Bronchial epithelial cell (primary cell): ENCODE data around the gene LRTM2. TPM values are rescaled to one million over a fixed set of nuclear protein-coding genes. Genes with fewer than 3 reads are reported as not detected.

ENCODE experiments used
- DNase-seq: peaks from one replicate; pipeline ENCODE4 v3.0.0-alpha.2; 2010; ENCODE audit warnings: low read depth
- FAIRE-seq: peaks from 2 replicates; lab custom pipeline; 2011; peaks lifted over from hg19 to GRCh38; lab: Jason Lieb, UNC
- H3K27me3 ChIP-seq: 2 replicates; pipeline ENCODE4 v1.5.1; 2011; ENCODE audit warnings: low read length; ENCODE audit not compliant: control insufficient read depth, insufficient read depth
- H3K36me3 ChIP-seq: 2 replicates; pipeline ENCODE4 v1.5.1; 2011; ENCODE audit warnings: low read length; ENCODE audit not compliant: control insufficient read depth, insufficient read depth
- H3K4me3 ChIP-seq: 2 replicates; pipeline ENCODE4 v1.5.1; 2011; ENCODE audit warnings: mild to moderate bottlenecking, low read depth, low read length, control low read depth
- CTCF ChIP-seq: IDR thresholded peaks from 2 replicates; pipeline ENCODE4 v1.5.1; 2011; ENCODE audit warnings: mild to moderate bottlenecking, moderate library complexity, low read length, control low read depth, inconsistent platforms; ENCODE audit not compliant: insufficient read depth, severe bottlenecking
- total RNA-seq: library from RNA; depleted of rRNA; stranded (reverse); fragments of >200 nt; gene quantifications from 2 replicates; pipeline ENCODE4 v1.2.1, GENCODE V29; 2014

Gene LRTM2
- total RNA-seq, 1 donor from 2014 or later, result not detected

GRCh38 chr12:1864456-1864855, 44.1 kb downstream of the LRTM2 start:
- DNase-seq, result no peak
- no peaks in the 10 kb centered on the region for H3K27me3 ChIP-seq

GRCh38 chr12:1864867-1865266, 44.5 kb downstream of the LRTM2 start:
- Histone ChIP-seq H3K4me3 (no peak overlapping the region), H3K27me3 (no peaks in the 10 kb centered on the region), H3K36me3 (no peaks in the 10 kb centered on the region)
- no peak for TF ChIP-seq CTCF
- FAIRE-seq, result no peak
- no peak for DNase-seq

More at GRCh38 chr12:1864456-1864855, 44.1 kb downstream of the LRTM2 start:
- no peaks in the 10 kb centered on the region for H3K36me3 ChIP-seq
- FAIRE-seq, result peak; percentile 79
- H3K4me3 ChIP-seq, result no peak overlapping the region
- TF ChIP-seq CTCF, result no peak

GRCh38 chr12:1865284-1865866, 45.0 kb downstream of the LRTM2 start:
- no peak for DNase-seq
- no peak for FAIRE-seq

GRCh38 chr12:1869145-1869544, 48.8 kb downstream of the LRTM2 start:
- Histone ChIP-seq H3K4me3 (no peak overlapping the region), H3K36me3 (no peaks in the 10 kb centered on the region), H3K27me3 (no peaks in the 10 kb centered on the region)
- no peak for DNase-seq
- no peak for TF ChIP-seq CTCF
- FAIRE-seq, result peak; percentile 28

More at GRCh38 chr12:1865284-1865866, 45.0 kb downstream of the LRTM2 start:
- no peaks in the 10 kb centered on the region for H3K36me3 ChIP-seq
- H3K27me3 ChIP-seq, result no peaks in the 10 kb centered on the region
- H3K4me3 ChIP-seq, result no peak overlapping the region
- no peak for TF ChIP-seq CTCF

- DNase-seq, result no peak
- TF ChIP-seq CTCF, result no peak
- FAIRE-seq, result no peak
- H3K4me3 ChIP-seq, result no peak overlapping the region
- H3K36me3 ChIP-seq, result no peaks in the 10 kb centered on the region
- H3K27me3 ChIP-seq, result no peaks in the 10 kb centered on the region
Observed at GRCh38 chr12:1870086-1870485, 49.7 kb downstream of the LRTM2 start.
